Measurements from ENCODE around the gene FAM186B.

GRCh38 chr12:49577589-49578315, 27.7 kb downstream of the FAM186B start:
- TF ChIP-seq CTCF (IDR thresholded peaks at IDR 0.05) (no peak), POLR2A (IDR thresholded peaks at IDR 0.05) (no peak)

Measured in Peyer's patch (tissue), 4 donors.